Stimulated activated CD4-positive, alpha-beta T cell treated with anti-CD3 and anti-CD28 coated beads, Interleukin-4, amount 100 ng/mL, for 1 hour (primary cell): ENCODE measurements around the gene NUDT14.

Experiments
- DNase-seq: peaks from one replicate; pipeline ENCODE4 v3.0.0-alpha.2; 2020

NUDT14 gene

GRCh38 chr14:105126126-105126980, 54.8 kb downstream of the NUDT14 start:
- DNase-seq, result no peak

- no peak for DNase-seq
Observed at GRCh38 chr14:105124823-105125222, 56.3 kb downstream of the NUDT14 start.

GRCh38 chr14:105123981-105124765, 56.9 kb downstream of the NUDT14 start:
- no peak for DNase-seq

GRCh38 chr14:105123064-105123665, 57.9 kb downstream of the NUDT14 start:
- DNase-seq, result no peak
